NT2/D1 (cell line): ENCODE results near the gene RAB40C.

Source experiments
- SUZ12 ChIP-seq: IDR thresholded peaks from 2 replicates; pipeline ENCODE4 v1.6.1; 2011; ENCODE audit not compliant: insufficient read length, insufficient read depth; ENCODE audit errors: extremely low read depth
- YY1 ChIP-seq: IDR thresholded peaks from 2 replicates; pipeline ENCODE4 v1.6.1; 2011; ENCODE audit not compliant: insufficient read length, insufficient read depth

DNA sequence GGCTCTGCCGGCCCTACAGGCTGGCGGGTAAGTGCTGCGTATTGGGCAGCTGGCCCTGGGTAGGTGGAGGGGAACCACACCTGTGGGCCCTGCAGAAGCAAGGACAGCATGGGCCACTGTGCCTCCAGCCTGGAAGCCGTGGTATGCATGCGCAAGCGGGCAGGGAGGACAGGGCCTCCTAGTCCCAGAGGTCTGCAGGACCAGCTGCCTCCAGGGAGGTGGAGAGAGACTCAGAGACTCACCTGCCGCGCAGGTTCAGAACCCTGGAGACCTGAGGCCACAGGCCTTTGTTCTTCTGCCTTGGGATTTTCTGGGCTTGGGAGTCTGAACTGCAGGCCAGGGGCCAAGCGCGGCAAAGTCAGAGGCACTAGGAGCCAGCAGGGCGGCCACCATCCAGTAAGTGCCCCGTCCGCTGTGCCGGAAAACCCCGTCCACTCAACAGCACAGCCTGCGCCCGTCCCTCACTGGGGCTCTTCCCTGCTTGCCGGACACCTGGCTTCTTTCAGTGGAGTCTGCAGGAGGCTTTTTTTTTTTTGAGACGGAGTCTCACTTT lies 8.8 kb upstream of the RAB40C start:
- TF ChIP-seq YY1 (no peak), SUZ12 (no peak)
